ENCODE measurements around the gene CD300LF. TPM values are rescaled to one million over a fixed set of nuclear protein-coding genes. Genes with fewer than 3 reads are reported as not detected.

The CD300LF gene
- total RNA-seq, 1 experiment from 2014 or later, result not detected

DNA sequence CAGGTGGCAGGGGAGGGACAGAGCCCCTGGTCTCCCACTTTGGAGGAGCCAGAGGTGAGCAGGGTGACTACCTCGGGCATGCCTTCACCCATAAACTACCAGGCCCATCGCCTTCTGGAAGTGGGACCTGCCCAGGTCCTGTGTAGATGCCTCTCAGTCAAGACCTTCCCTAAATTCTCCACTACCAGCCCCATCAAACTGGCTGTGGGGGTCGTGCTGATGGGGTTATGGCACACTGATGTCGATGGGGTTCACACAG lies 18.6 kb upstream of the CD300LF start:
- POLR2A ChIA-PET, result no interaction called here
- TF ChIP-seq ZNF138 (CRISPR knock-in tag; conservative IDR thresholded peaks at IDR 0.05), result no peak
- TF ChIP-seq, protein P1, sequence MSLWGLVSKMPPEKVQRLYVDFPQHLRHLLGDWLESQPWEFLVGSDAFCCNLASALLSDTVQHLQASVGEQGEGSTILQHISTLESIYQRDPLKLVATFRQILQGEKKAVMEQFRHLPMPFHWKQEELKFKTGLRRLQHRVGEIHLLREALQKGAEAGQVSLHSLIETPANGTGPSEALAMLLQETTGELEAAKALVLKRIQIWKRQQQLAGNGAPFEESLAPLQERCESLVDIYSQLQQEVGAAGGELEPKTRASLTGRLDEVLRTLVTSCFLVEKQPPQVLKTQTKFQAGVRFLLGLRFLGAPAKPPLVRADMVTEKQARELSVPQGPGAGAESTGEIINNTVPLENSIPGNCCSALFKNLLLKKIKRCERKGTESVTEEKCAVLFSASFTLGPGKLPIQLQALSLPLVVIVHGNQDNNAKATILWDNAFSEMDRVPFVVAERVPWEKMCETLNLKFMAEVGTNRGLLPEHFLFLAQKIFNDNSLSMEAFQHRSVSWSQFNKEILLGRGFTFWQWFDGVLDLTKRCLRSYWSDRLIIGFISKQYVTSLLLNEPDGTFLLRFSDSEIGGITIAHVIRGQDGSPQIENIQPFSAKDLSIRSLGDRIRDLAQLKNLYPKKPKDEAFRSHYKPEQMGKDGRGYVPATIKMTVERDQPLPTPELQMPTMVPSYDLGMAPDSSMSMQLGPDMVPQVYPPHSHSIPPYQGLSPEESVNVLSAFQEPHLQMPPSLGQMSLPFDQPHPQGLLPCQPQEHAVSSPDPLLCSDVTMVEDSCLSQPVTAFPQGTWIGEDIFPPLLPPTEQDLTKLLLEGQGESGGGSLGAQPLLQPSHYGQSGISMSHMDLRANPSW (CRISPR knock-in tag; conservative IDR thresholded peaks at IDR 0.05; ENCODE audit: low read depth), result no peak
- H3K27ac Mint-ChIP-seq, result no peak overlapping the region
- DNase-seq (ENCODE audit: low spot score) (no peak), ATAC-seq (no peak)
- CTCF ChIA-PET, result no interaction called here
- H3K27me3 Mint-ChIP-seq (ENCODE audit: low read depth), result peaks cover 10% of the 10 kb centered on the region
- H3K4me1 Mint-ChIP-seq, result peaks cover 6% of the 10 kb centered on the region
- H3K4me3 Mint-ChIP-seq, result no peak overlapping the region
- no peaks in the 10 kb centered on the region for H3K9me3 Mint-ChIP-seq
- no peaks in the 10 kb centered on the region for H3K36me3 Mint-ChIP-seq

DNA sequence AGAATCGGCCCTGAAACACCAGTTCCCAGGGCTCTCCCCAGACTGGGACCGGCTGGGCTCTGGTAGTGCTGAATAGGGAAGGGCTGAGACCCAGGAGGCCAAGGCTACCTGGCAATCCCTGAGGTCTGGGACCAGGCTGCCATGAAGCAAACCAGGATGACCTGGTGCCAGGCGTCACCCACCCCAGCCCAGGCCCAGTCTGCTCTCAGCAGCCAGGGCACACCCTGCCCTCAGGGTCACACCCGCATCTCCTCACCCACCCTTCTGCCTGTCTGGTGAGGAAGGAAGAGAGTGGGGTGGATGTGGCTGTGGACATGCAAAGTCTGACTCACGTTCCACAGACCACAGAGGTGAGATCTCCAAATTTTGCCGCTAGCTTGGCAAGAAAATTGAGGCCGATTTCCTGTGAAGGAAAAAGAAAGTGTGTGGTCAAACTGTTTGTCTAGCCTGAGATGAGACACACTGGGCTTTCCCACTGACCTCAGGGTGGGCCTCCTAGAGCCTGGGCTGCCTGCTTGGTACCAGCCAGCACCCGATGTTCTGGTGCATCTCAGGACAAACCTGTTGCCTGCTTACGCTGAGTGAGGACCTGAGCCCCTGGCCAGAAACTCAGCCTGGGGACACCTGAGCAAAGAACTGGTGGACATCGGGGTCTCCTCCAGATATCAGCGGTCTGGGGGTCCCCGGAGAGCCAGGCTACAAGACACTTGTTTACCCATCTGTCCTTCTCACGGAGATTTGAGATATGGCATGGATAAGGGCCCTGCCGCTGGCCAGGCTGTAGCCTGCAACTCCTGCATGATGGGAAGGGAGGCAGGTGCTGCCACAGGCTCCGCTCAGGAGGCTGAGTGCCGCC lies 18.0 kb upstream of the CD300LF start:
- Mint-ChIP-seq H3K4me3 (no peak overlapping the region), H3K27ac (no peak overlapping the region), H3K36me3 (no peaks in the 10 kb centered on the region), H3K9me3 (no peaks in the 10 kb centered on the region), H3K4me1 (peaks cover 4% of the 10 kb centered on the region; the same call in 1 of the 2 replicates), H3K27me3 (ENCODE audit: low read depth) (peaks cover 4% of the 10 kb centered on the region)
- ATAC-seq (no peak), DNase-seq (ENCODE audit: low spot score) (no peak)
- ChIA-PET POLR2A (no interaction called here), CTCF (no interaction called here)
- TF ChIP-seq FOXP4 (CRISPR knock-in tag; IDR thresholded peaks at IDR 0.05) (no peak), CREM (CRISPR knock-in tag; IDR thresholded peaks at IDR 0.05) (no peak), SMAD3 (CRISPR knock-in tag; IDR thresholded peaks at IDR 0.05; ENCODE audit: borderline replicate concordance) (no peak), ZNF671 (CRISPR knock-in tag; IDR thresholded peaks at IDR 0.05) (no peak), CREB1 (CRISPR knock-in tag; IDR thresholded peaks at IDR 0.05) (no peak), SMAD4 (CRISPR knock-in tag; IDR thresholded peaks at IDR 0.05) (no peak), NR1H2 (CRISPR knock-in tag; IDR thresholded peaks at IDR 0.05) (no peak), ZMAT4 (CRISPR knock-in tag; IDR thresholded peaks at IDR 0.05) (no peak), ZNF263 (CRISPR knock-in tag; IDR thresholded peaks at IDR 0.05; ENCODE audit: low read depth) (no peak), ELF4 (CRISPR knock-in tag; IDR thresholded peaks at IDR 0.05; ENCODE audit: low read depth) (no peak), TEAD1 (CRISPR knock-in tag; IDR thresholded peaks at IDR 0.05) (no peak), ATF6 (CRISPR knock-in tag; IDR thresholded peaks at IDR 0.05) (no peak), SP1 (CRISPR knock-in tag; conservative IDR thresholded peaks at IDR 0.05) (no peak), TEAD4 (CRISPR knock-in tag; IDR thresholded peaks at IDR 0.05) (no peak), HMGA2 (CRISPR knock-in tag; IDR thresholded peaks at IDR 0.05) (no peak)
- TF ChIP-seq, protein P2, sequence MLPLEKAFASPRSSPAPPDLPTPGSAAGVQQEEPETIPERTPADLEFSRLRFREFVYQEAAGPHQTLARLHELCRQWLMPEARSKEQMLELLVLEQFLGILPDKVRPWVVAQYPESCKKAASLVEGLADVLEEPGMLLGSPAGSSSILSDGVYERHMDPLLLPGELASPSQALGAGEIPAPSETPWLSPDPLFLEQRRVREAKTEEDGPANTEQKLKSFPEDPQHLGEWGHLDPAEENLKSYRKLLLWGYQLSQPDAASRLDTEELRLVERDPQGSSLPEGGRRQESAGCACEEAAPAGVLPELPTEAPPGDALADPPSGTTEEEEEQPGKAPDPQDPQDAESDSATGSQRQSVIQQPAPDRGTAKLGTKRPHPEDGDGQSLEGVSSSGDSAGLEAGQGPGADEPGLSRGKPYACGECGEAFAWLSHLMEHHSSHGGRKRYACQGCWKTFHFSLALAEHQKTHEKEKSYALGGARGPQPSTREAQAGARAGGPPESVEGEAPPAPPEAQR (CRISPR knock-in tag; IDR thresholded peaks at IDR 0.05), result no peak
- TF ChIP-seq, protein P3, sequence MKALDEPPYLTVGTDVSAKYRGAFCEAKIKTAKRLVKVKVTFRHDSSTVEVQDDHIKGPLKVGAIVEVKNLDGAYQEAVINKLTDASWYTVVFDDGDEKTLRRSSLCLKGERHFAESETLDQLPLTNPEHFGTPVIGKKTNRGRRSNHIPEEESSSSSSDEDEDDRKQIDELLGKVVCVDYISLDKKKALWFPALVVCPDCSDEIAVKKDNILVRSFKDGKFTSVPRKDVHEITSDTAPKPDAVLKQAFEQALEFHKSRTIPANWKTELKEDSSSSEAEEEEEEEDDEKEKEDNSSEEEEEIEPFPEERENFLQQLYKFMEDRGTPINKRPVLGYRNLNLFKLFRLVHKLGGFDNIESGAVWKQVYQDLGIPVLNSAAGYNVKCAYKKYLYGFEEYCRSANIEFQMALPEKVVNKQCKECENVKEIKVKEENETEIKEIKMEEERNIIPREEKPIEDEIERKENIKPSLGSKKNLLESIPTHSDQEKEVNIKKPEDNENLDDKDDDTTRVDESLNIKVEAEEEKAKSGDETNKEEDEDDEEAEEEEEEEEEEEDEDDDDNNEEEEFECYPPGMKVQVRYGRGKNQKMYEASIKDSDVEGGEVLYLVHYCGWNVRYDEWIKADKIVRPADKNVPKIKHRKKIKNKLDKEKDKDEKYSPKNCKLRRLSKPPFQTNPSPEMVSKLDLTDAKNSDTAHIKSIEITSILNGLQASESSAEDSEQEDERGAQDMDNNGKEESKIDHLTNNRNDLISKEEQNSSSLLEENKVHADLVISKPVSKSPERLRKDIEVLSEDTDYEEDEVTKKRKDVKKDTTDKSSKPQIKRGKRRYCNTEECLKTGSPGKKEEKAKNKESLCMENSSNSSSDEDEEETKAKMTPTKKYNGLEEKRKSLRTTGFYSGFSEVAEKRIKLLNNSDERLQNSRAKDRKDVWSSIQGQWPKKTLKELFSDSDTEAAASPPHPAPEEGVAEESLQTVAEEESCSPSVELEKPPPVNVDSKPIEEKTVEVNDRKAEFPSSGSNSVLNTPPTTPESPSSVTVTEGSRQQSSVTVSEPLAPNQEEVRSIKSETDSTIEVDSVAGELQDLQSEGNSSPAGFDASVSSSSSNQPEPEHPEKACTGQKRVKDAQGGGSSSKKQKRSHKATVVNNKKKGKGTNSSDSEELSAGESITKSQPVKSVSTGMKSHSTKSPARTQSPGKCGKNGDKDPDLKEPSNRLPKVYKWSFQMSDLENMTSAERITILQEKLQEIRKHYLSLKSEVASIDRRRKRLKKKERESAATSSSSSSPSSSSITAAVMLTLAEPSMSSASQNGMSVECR (CRISPR knock-in tag; IDR thresholded peaks at IDR 0.05; ENCODE audit: borderline replicate concordance), result no peak
- TF ChIP-seq, protein P4, sequence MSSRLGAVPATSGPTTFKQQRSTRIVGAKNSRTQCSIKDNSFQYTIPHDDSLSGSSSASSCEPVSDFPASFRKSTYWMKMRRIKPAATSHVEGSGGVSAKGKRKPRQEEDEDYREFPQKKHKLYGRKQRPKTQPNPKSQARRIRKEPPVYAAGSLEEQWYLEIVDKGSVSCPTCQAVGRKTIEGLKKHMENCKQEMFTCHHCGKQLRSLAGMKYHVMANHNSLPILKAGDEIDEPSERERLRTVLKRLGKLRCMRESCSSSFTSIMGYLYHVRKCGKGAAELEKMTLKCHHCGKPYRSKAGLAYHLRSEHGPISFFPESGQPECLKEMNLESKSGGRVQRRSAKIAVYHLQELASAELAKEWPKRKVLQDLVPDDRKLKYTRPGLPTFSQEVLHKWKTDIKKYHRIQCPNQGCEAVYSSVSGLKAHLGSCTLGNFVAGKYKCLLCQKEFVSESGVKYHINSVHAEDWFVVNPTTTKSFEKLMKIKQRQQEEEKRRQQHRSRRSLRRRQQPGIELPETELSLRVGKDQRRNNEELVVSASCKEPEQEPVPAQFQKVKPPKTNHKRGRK (CRISPR knock-in tag; IDR thresholded peaks at IDR 0.05; ENCODE audit: borderline replicate concordance), result no peak
